GM23248 (cell line): ENCODE data around the gene DOCK10. TPM values are rescaled to one million over a fixed set of nuclear protein-coding genes. Genes with fewer than 3 reads are reported as not detected.

Experiments used
- DNase-seq: peaks from one replicate; pipeline ENCODE4 v3.0.0-alpha.2; 2015
- H2AFZ ChIP-seq: fragments of 200-600 bp; sonication (generic); 2 replicates; pipeline ENCODE4 v1.6.1; 2016; ENCODE audit warnings: antibody characterized with exemption
- H3F3A ChIP-seq: fragments of 200-600 bp; sonication (generic); 2 replicates; pipeline ENCODE4 v1.6.1; 2016; ENCODE audit warnings: mild to moderate bottlenecking, antibody characterized with exemption, mixed run types; ENCODE audit not compliant: insufficient read depth
- H3K27ac ChIP-seq: fragments of 200-600 bp; sonication (generic); 2 replicates; pipeline ENCODE4 v1.5.1; 2016; ENCODE audit warnings: mild to moderate bottlenecking
- H3K27me3 ChIP-seq: fragments of 200-600 bp; sonication (generic); replicated peaks from 2 replicates; pipeline ENCODE4 v1.6.1; 2016; ENCODE audit warnings: mild to moderate bottlenecking; ENCODE audit not compliant: insufficient read depth
- H3K36me3 ChIP-seq: fragments of 200-600 bp; sonication (generic); 2 replicates; pipeline ENCODE4 v1.6.1; 2016; ENCODE audit warnings: low read depth, mild to moderate bottlenecking
- H3K4me1 ChIP-seq: fragments of 200-600 bp; sonication (generic); 2 replicates; pipeline ENCODE4 v1.6.1; 2016; ENCODE audit warnings: mild to moderate bottlenecking; ENCODE audit not compliant: insufficient read depth
- H3K4me2 ChIP-seq: fragments of 200-600 bp; sonication (generic); one replicate; pipeline ENCODE4 v1.6.1; 2016; ENCODE audit warnings: mild to moderate bottlenecking; ENCODE audit not compliant: unreplicated experiment
- H3K4me3 ChIP-seq: fragments of 200-600 bp; sonication (generic); 2 replicates; pipeline ENCODE4 v1.5.1; 2016; ENCODE audit warnings: mild to moderate bottlenecking
- H3K79me2 ChIP-seq: fragments of 200-600 bp; sonication (generic); 2 replicates; pipeline ENCODE4 v1.6.1; 2016; ENCODE audit warnings: mild to moderate bottlenecking; ENCODE audit not compliant: insufficient read depth
- H3K9ac ChIP-seq: fragments of 200-600 bp; sonication (generic); 2 replicates; pipeline ENCODE4 v1.6.1; 2016; ENCODE audit warnings: mild to moderate bottlenecking
- H3K9me2 ChIP-seq: fragments of 200-600 bp; sonication (generic); 2 replicates; pipeline ENCODE4 v1.6.1; 2016; ENCODE audit warnings: mixed run types, mild to moderate bottlenecking, moderate library complexity; ENCODE audit not compliant: insufficient read depth
- H3K9me3 ChIP-seq: fragments of 200-600 bp; sonication (generic); one replicate; pipeline ENCODE4 v1.6.1; 2017; ENCODE audit warnings: low read depth
- H4K20me1 ChIP-seq: fragments of 200-600 bp; sonication (generic); 2 replicates; pipeline ENCODE4 v1.6.0; 2016; ENCODE audit not compliant: insufficient read depth
- EZH2 ChIP-seq: fragments of 200-600 bp; sonication (generic); IDR thresholded peaks from 2 replicates; pipeline ENCODE4 v1.6.1; 2018; ENCODE audit warnings: antibody characterized with exemption, mild to moderate bottlenecking; ENCODE audit not compliant: insufficient read depth, poor library complexity, severe bottlenecking
- EZH2phosphoT487 ChIP-seq: fragments of 200-600 bp; sonication (generic); IDR thresholded peaks from 2 replicates; pipeline ENCODE4 v1.6.1; 2018; ENCODE audit warnings: antibody characterized with exemption, moderate library complexity, mild to moderate bottlenecking, low read depth; ENCODE audit not compliant: insufficient read depth
- WGBS, 2 experiments: methylation state at CpG; one replicate each; pipeline ENCODE4 v1.1.6; 2015 to 2017; ENCODE audit warnings: low lambda C conversion rate in 2 of 2, low coverage in 1 of 2; ENCODE audit errors: missing lambda C conversion rate in 2 of 2; 5-methylcytosine and 5-hydroxymethylcytosine counted together
- in situ Hi-C: fragments of 300-500 bp; cut with MboI; formaldehyde crosslinking; loops from 2 replicates; pipeline ENCODE4 v1.15.0; 2020
- polyA plus RNA-seq: library from polyadenylated mRNA; unstranded; fragments of >200 nt; fragmentation: Nextera tagmentation; extraction: Ambion mirVana; gene quantifications from 2 replicates; pipeline ENCODE4 v1.2.1, GENCODE V29; 2016
- total RNA-seq: library from RNA; depleted of rRNA; stranded (reverse); fragments of >200 nt; shearing (Covaris generic); gene quantifications from 2 replicates; pipeline ENCODE4 v1.2.3, GENCODE V29; 2014

The DOCK10 gene
- total and polyA plus RNA-seq, 2 experiments from 2014 or later: 8.5 to 19.2 TPM

GRCh38 chr2:224894356-224894755 is 147.9 kb downstream of the DOCK10 start:
- DNase-seq: peak; percentile 9
- TF ChIP-seq EZH2 (no peak), EZH2phosphoT487 (no peak)
- 96 to 97% methylated on average over 3 of the region's 3 CpGs for WGBS, 2 experiments
- Histone ChIP-seq H3F3A (peaks cover 12% of the 10 kb centered on the region; the same call in 1 of the 2 replicates), H3K79me2 (peaks cover 37% of the 10 kb centered on the region), H3K27ac (no peak overlapping the region), H3K4me3 (no peak overlapping the region), H3K36me3 (0 out of 2 replicates have a peak, but pooled peaks cover 5% of the 10 kb centered on the region), H4K20me1 (no peaks in the 10 kb centered on the region), H3K9ac (no peak overlapping the region), H3K4me1 (no peaks in the 10 kb centered on the region), H3K9me3 (no peaks in the 10 kb centered on the region), H2AFZ (no peak overlapping the region), H3K27me3 (no peaks in the 10 kb centered on the region), H3K9me2 (no peaks in the 10 kb centered on the region), H3K4me2 (no peak overlapping the region)
- in situ Hi-C loops: loop anchor here (25.0 kb wide), 1 partner anchor 743 kb away; no protein-coding TSS in a partner anchor

- H3K79me2 ChIP-seq: peaks cover 34% of the 10 kb centered on the region
- in situ Hi-C loops: loop anchor here (25.0 kb wide), 1 partner anchor 743 kb away; no protein-coding TSS in a partner anchor
Observed at GRCh38 chr2:224893848-224894247, 148.4 kb downstream of the DOCK10 start.

GRCh38 chr2:224892574-224893204 is 149.6 kb downstream of the DOCK10 start:
- DNase-seq: peak; percentile 3
- 95 to 96% methylated on average over 6 of the region's 6 CpGs for WGBS, 2 experiments
- Histone ChIP-seq H3K9me2 (no peaks in the 10 kb centered on the region), H3K9ac (no peak overlapping the region), H4K20me1 (no peaks in the 10 kb centered on the region), H3K9me3 (no peaks in the 10 kb centered on the region), H3K27me3 (no peaks in the 10 kb centered on the region), H3K36me3 (0 out of 2 replicates have a peak, but pooled peaks cover 5% of the 10 kb centered on the region), H3K27ac (no peak overlapping the region), H3K4me1 (peaks cover under 1% of the 10 kb centered on the region), H3F3A (peaks cover 21% of the 10 kb centered on the region), H2AFZ (no peak overlapping the region), H3K4me3 (no peak overlapping the region), H3K79me2 (peaks cover 24% of the 10 kb centered on the region), H3K4me2 (no peak overlapping the region)
- TF ChIP-seq EZH2phosphoT487: no peak
- TF ChIP-seq EZH2: no peak
- in situ Hi-C loops: loop anchor here (25.0 kb wide), 1 partner anchor 745 kb away; no protein-coding TSS in a partner anchor

More at GRCh38 chr2:224893848-224894247, 148.4 kb downstream of the DOCK10 start:
- Histone ChIP-seq H3K9ac (no peak overlapping the region), H3K9me2 (no peaks in the 10 kb centered on the region), H3K27me3 (no peaks in the 10 kb centered on the region), H3K4me2 (no peak overlapping the region), H3F3A (peaks cover 12% of the 10 kb centered on the region; the same call in 1 of the 2 replicates), H3K9me3 (no peaks in the 10 kb centered on the region), H3K4me1 (no peaks in the 10 kb centered on the region), H2AFZ (no peak overlapping the region), H3K36me3 (0 out of 2 replicates have a peak, but pooled peaks cover 5% of the 10 kb centered on the region), H3K27ac (no peak overlapping the region), H4K20me1 (no peaks in the 10 kb centered on the region), H3K4me3 (no peak overlapping the region)
- no peak for DNase-seq
- no peak for TF ChIP-seq EZH2phosphoT487
- TF ChIP-seq EZH2: no peak
- 85 to 90% methylated on average over 2 of the region's 2 CpGs for WGBS, 2 experiments

GRCh38 chr2:224890372-224890771 is 151.9 kb downstream of the DOCK10 start:
- peaks cover 40% of the 10 kb centered on the region for H3F3A ChIP-seq
- no peak overlapping the region for H3K9ac ChIP-seq
- 0 out of 2 replicates have a peak, but pooled peaks cover 5% of the 10 kb centered on the region for H3K36me3 ChIP-seq
- H3K27ac ChIP-seq: no peak overlapping the region
- H3K9me3 ChIP-seq: no peaks in the 10 kb centered on the region
- H3K9me2 ChIP-seq: no peaks in the 10 kb centered on the region
- no peak overlapping the region for H2AFZ ChIP-seq
- no peak overlapping the region for H3K4me3 ChIP-seq
- H3K79me2 ChIP-seq: peaks cover 15% of the 10 kb centered on the region; the same call in 1 of the 2 replicates
- H3K4me1 ChIP-seq: peaks cover 22% of the 10 kb centered on the region
- H3K4me2 ChIP-seq: no peak overlapping the region
- WGBS, 2 experiments: 93 to 95% methylated on average over 3 of the region's 3 CpGs
- no peaks in the 10 kb centered on the region for H3K27me3 ChIP-seq
- no peak for DNase-seq
- in situ Hi-C loops: loop anchor here (25.0 kb wide), 1 partner anchor 747 kb away; no protein-coding TSS in a partner anchor
- TF ChIP-seq EZH2 (no peak), EZH2phosphoT487 (no peak)
- no peaks in the 10 kb centered on the region for H4K20me1 ChIP-seq
